ENCODE measurements around the gene CALU.

The CALU gene

DNA sequence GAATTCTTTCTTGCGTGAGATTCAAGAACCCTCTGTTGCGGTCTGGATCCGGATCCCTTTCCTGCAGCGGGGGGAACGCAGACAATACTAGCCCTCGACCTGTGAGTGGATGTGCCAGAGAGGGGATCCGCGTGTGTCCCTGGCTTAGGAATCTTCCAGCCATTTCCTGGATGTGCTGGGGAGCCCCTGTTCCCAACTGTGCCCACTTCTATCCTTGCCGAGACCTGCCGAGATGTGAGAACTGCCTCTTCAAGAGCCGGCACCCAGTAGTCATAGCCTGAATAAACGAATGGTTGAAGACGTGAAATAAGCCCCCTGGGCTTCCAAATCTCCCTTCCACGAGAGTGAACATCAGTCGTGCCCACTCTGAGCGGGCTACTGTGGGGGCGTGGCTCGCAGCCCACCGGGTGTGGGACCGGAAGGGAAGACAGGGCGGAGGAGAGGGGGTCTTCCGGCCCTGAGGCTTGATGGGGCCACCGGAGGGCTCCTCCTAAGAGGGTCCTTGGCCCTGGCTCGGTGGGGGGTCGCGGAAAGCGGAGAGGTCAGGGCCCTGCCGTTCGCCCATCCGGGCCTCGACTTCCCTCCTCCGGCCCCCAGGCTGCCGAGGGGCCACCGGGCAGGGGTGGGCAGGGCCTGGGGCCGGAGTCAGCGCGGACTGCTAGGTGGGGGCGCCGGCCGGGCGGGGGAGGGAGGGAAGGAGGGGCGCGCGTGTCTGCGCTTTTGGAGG lies 51.3 kb downstream of the CALU start:
- no peak for DNase-seq

GRCh38 chr7:128791121-128791971 lies 52.2 kb downstream of the CALU start, which contains the start of gene CCDC136:
CCDC136 (plus strand) TSS chr7:128791968; CDS start chr7:128792412, 444 bp downstream.
- peak; percentile 64 for DNase-seq

DNA sequence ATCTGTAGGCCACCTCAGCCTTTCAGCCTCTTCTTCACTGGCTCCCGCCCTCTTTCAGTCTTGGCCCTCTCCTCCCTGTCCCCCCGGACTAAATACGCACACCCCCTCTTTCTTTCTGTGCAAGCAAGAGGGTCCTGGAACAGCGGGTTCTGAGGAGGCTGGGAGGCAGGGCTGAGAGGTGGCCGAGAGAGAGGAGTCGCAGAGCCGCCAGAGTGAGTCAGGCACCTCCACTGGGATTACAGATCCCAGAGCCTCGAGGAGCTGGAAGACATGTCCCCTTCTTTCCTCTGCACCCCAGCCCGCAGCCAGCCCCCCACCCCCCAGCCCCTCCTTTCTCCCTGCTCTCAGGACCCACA lies 52.8 kb downstream of the CALU start:
- DNase-seq, result no peak

- DNase-seq, result no peak
Observed at GRCh38 chr7:128792471-128793180, 53.5 kb downstream of the CALU start.

DNA sequence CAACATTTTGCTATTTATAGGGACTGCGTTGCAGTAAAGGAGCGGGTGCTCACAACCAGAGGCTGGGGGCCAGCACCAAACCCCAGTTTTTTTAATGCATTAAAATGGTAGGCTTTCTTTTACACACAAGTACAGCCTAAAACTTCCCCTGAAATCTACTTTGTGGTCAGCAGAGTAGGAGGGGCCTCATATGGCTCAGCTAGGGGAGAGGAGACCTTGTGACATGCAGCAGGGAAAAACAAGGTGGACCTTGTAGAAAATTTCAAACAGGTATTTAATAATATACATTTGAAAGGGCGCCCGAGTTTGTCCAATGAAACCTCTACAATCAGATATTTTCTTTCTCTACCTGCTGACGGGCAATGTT lies 54.0 kb downstream of the CALU start:
- DNase-seq, result no peak

- DNase-seq, result no peak
Observed at GRCh38 chr7:128794020-128794419, 54.9 kb downstream of the CALU start.

- no peak for DNase-seq
Observed at GRCh38 chr7:128794436-128794835, 55.3 kb downstream of the CALU start.

GRCh38 chr7:128795129-128795528 lies 56.0 kb downstream of the CALU start:
- no peak for DNase-seq

GRCh38 chr7:128796327-128796726 lies 57.2 kb downstream of the CALU start:
- DNase-seq, result peak; percentile 93

DNA sequence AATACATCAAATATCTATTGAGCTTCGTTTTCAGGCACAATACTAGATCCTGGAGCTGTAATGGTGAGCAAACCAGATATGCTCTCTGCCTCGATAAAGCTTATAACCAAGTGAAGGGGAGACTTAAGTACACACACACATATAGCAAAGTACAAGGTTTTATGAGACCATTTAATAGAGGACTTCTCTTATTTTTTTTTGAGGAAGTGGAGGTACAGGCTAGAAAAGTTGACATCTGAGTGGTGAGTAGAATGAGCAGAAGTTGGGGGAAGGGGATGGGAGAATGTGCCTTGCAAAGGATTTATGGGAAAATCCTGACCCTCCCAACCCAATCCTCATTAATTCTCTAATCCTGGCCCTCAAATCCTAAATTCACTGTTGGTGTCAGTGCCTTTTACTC lies 60.3 kb downstream of the CALU start:
- DNase-seq, result no peak

- DNase-seq, result no peak
Observed at GRCh38 chr7:128800567-128800966, 61.4 kb downstream of the CALU start.

- no peak for DNase-seq
Observed at GRCh38 chr7:128801003-128801402, 61.8 kb downstream of the CALU start.

- DNase-seq, result no peak
Observed at GRCh38 chr7:128801667-128802418, 62.7 kb downstream of the CALU start.

- no peak for DNase-seq
Observed at GRCh38 chr7:128804484-128804883, 65.3 kb downstream of the CALU start.

GRCh38 chr7:128805225-128805624 lies 66.1 kb downstream of the CALU start:
- DNase-seq, result no peak

DNA sequence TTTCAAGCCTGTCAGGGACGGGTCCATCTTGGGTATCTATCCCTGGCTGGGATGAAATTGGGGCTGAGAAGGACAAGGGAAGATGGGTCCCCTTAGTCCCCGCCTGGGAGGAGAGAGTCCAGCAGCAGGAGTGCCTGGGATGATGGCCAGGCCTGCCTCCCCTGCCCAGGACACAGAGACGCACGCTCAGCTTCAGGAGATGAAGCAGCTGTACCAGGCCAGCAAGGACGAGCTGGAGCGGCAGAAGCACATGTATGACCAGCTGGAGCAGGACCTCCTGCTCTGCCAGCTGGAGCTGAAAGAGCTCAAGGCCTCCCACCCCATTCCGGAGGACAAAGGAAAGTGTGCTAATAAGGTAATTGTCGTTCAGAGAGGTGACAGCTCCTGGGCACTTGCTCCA lies 68.0 kb downstream of the CALU start:
- DNase-seq, result no peak

GRCh38 chr7:128809363-128809762 lies 70.2 kb downstream of the CALU start:
- no peak for DNase-seq

DNA sequence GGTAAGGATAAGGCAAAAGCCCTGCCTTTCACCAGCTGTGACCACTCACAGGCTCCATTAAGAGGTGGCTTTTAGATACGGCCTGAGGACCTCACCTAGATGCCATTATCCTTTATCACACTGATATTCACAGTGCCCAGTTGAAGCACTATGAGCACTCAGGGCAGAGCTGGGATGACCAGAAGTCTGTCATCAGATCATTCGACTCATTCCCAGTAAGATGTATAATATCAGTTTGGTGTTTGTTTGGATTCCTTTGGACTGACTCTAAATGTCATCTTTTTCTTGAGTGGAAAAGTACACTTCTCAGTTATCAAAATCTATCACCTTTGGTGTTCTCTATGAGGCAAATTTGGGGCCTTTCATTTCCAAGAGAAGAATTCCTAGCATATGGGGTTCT lies 71.3 kb downstream of the CALU start:
- no peak for DNase-seq

DNA sequence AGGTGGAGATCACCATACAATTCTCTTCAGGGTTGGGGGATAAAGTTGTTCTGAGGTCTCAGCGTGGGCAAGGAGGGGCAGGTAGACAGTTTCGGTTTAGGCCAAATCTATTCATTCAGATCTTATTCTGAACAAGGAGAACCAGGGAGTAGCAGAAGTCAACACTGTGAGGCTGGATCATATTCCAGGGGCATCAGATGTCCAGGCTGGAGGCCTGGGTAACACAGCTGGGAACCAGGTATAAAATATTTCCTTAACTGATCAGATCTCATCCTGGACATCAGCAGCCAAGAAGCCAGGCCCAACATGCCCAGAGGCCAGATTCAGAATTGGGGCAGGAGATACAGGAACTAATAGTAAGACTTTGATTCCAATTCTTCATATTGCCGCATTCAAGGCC lies 71.8 kb downstream of the CALU start:
- DNase-seq, result no peak

- no peak for DNase-seq
Observed at GRCh38 chr7:128811631-128812430, 72.7 kb downstream of the CALU start.

DNA sequence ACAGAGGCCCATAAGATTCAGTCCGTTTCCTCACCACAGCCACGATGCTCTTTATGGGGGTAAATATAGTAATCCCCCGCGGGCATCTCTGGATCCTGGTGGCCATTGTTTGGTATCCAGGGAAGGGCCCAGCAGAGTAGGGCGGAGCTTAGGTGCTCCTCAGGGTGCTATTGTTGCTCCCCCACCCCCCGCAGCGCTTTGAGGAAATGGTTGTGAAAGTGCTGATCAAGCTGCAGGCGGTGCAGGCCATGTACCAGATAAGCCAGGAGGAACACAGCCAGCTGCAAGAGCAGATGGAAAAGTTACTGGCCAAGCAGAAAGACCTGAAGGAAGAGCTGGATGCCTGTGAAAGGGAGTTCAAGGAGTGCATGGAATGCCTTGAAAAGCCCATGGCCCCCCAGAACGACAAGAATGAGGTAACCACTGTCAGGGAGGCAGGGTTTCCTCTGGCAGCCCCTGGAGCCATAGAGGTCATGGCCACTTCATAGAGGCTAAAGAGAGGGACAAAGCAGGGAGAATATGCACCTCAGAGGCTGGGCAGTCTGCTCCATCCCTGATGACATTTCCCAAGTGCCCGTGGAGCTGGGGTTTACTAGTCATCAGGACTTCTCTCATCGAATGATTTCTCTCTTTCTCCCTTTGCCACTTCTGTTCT lies 73.5 kb downstream of the CALU start:
- peak; percentile 20 for DNase-seq

- DNase-seq, result no peak
Observed at GRCh38 chr7:128814499-128814898, 75.3 kb downstream of the CALU start.

Data from fibroblast of upper back skin (primary cell).